GM12878 (cell line): ENCODE results near the gene FBXL14. TPM values are rescaled to one million over a fixed set of nuclear protein-coding genes. Genes with fewer than 3 reads are reported as not detected.

Experiments
- ATAC-seq: fragments of 200-7000 bp; cut with Tn5 transposase; 3 replicates; pipeline ENCODE4 v1.9.1; 2020; ENCODE audit warnings: mild to moderate bottlenecking, moderate library complexity
- BruUV-seq: library from RNA; stranded (reverse); fragments of 400-500 nt; replicated peaks from 2 replicates; lab custom pipeline; 2021; lab: Mats Ljungman, UMichigan
- CTCF ChIA-PET: fragments of 300-600 bp; sonication (Branson Sonifier 250); formaldehyde crosslinking; extraction: SDS; loops from one replicate; lab custom pipeline; 2021; ENCODE audit warnings: inconsistent platforms; lab: Yijun Ruan, JAX
- POLR2A ChIA-PET: fragments of 350-600 bp; formaldehyde crosslinking; extraction: SDS; loops from one replicate; lab custom pipeline; 2021; ENCODE audit warnings: inconsistent platforms; lab: Charles Lee
- RAD21 ChIA-PET: fragments of 300-600 bp; sonication (Branson Sonifier 250); formaldehyde crosslinking; loops from one replicate; lab custom pipeline; 2023; ENCODE audit warnings: antibody characterized with exemption; ENCODE audit not compliant: unreplicated experiment; lab: Charles Lee
- SMC1A ChIA-PET: fragments of 300-600 bp; sonication (Branson Sonifier 250); formaldehyde crosslinking; loops from one replicate; lab custom pipeline; 2023; ENCODE audit not compliant: unreplicated experiment, uncharacterized antibody; lab: Charles Lee
- DNase-seq: peaks from one replicate; pipeline ENCODE4 v3.0.0-alpha.2; 2011; ENCODE audit warnings: low read depth, low spot score
- FAIRE-seq: peaks from 3 replicates; lab custom pipeline; 2011; peaks lifted over from hg19 to GRCh38; lab: Jason Lieb, UNC
- H2AFZ ChIP-seq: 2 replicates; pipeline ENCODE4 v1.6.0; 2011; ENCODE audit warnings: low read depth, low read length, control low read depth; ENCODE audit not compliant: control insufficient read depth
- H3K27ac ChIP-seq: 2 replicates; pipeline ENCODE4 v1.5.1; 2011; ENCODE audit warnings: control low read depth; ENCODE audit not compliant: control insufficient read depth, insufficient read depth
- H3K27me3 ChIP-seq, 2 experiments: replicated peaks in 1 of 2; 2 replicates each; pipeline versions ENCODE4 v1.6.0 to v1.6.1; 2011; ENCODE audit warnings: low read length in 1 of 2; ENCODE audit not compliant: control insufficient read depth in 2 of 2, insufficient read depth in 2 of 2
- H3K36me3 ChIP-seq, 2 experiments: 2 replicates each; pipeline ENCODE4 v1.5.1; 2011; ENCODE audit warnings: low read length in 1 of 2; ENCODE audit not compliant: control insufficient read depth in 2 of 2, insufficient read depth in 2 of 2
- H3K4me1 ChIP-seq: 2 replicates; pipeline ENCODE4 v1.6.1; 2011; ENCODE audit warnings: mild to moderate bottlenecking, low read length, moderate library complexity, mixed read lengths; ENCODE audit not compliant: control insufficient read depth, insufficient read depth
- H3K4me2 ChIP-seq: 2 replicates; pipeline ENCODE4 v1.6.0; 2011; ENCODE audit warnings: control low read depth; ENCODE audit not compliant: control insufficient read depth, insufficient read depth
- H3K4me3 ChIP-seq: fragments of 200-600 bp; sonication (generic); 2 replicates; pipeline ENCODE4 v1.5.1; 2016
- H3K79me2 ChIP-seq: 2 replicates; pipeline ENCODE4 v1.6.0; 2011; ENCODE audit warnings: low read length; ENCODE audit not compliant: control insufficient read depth, insufficient read depth
- H3K9ac ChIP-seq: 2 replicates; pipeline ENCODE4 v1.8.0; 2011; ENCODE audit warnings: low read length, control low read depth, mixed read lengths; ENCODE audit not compliant: control insufficient read depth, insufficient read depth
- H3K9me3 ChIP-seq: replicated peaks from 3 replicates; pipeline ENCODE4 v1.5.1; 2011; ENCODE audit warnings: mild to moderate bottlenecking, low read length; ENCODE audit not compliant: control insufficient read depth, insufficient read depth
- H4K20me1 ChIP-seq: 2 replicates; pipeline ENCODE4 v1.6.0; 2011; ENCODE audit not compliant: control insufficient read depth, insufficient read depth
- ASH2L ChIP-seq: fragments of 300-600, 200-600 bp; sonication (generic); IDR thresholded peaks from 2 replicates; pipeline ENCODE4 v1.6.1; 2017; ENCODE audit warnings: low read depth, mild to moderate bottlenecking, borderline replicate concordance
- CHD4 ChIP-seq: fragments of 200-600 bp; sonication (generic); IDR thresholded peaks from 2 replicates; pipeline ENCODE4 v1.6.1; 2016; ENCODE audit warnings: mild to moderate bottlenecking
- EGR1 ChIP-seq, 2 experiments: IDR thresholded peaks; 1 replicate in 1 of 2; 2 replicates in 1 of 2; pipeline ENCODE4 v1.6.1; 2011 to 2012; ENCODE audit warnings: low read depth in 2 of 2, low read length in 2 of 2, borderline replicate concordance in 1 of 2, mild to moderate bottlenecking in 1 of 2, moderate library complexity in 1 of 2
- HCFC1 ChIP-seq: fragments of 150-350 bp; IDR thresholded peaks from 2 replicates; pipeline ENCODE4 v1.6.1; 2014; ENCODE audit warnings: low read length
- JUNB ChIP-seq: IDR thresholded peaks from 2 replicates; pipeline ENCODE4 v1.6.1; 2016; ENCODE audit warnings: antibody characterized with exemption, mild to moderate bottlenecking
- MEF2B ChIP-seq: fragments of 450-650 bp; IDR thresholded peaks from 2 replicates; pipeline ENCODE4 v1.6.1; 2018; ENCODE audit warnings: mild to moderate bottlenecking, moderate library complexity; ENCODE audit not compliant: partially characterized antibody, poor library complexity, severe bottlenecking
- NR2C2 ChIP-seq: IDR thresholded peaks from 2 replicates; pipeline ENCODE4 v1.6.1; 2011; ENCODE audit warnings: borderline replicate concordance, low read depth; ENCODE audit not compliant: control insufficient read depth, insufficient read length
- POLR2AphosphoS2 ChIP-seq: IDR thresholded peaks from 2 replicates; pipeline ENCODE4 v1.6.1; 2011; ENCODE audit warnings: low read depth, mild to moderate bottlenecking, low read length, improper control_type of control experiment, moderate library complexity
- SMAD1 ChIP-seq: fragments of 450-650 bp; IDR thresholded peaks from 2 replicates; pipeline ENCODE4 v1.6.1; 2018; ENCODE audit warnings: mild to moderate bottlenecking, low read depth; ENCODE audit not compliant: partially characterized antibody
- SP1 ChIP-seq: IDR thresholded peaks from one replicate; pipeline ENCODE4 v1.6.1; 2011; ENCODE audit warnings: low read depth, low read length
- SREBF1 ChIP-seq: IDR thresholded peaks from 2 replicates; pipeline ENCODE4 v1.6.1; 2012; ENCODE audit warnings: mild to moderate bottlenecking, low read length
- USF2 ChIP-seq: IDR thresholded peaks from 2 replicates; pipeline ENCODE4 v1.6.1; 2011; ENCODE audit warnings: low read depth, low read length, improper control_type of control experiment, borderline replicate concordance
- ZNF384 ChIP-seq: IDR thresholded peaks from 2 replicates; pipeline ENCODE4 v1.6.1; 2012; ENCODE audit warnings: low read depth, mild to moderate bottlenecking, low read length, improper control_type of control experiment, borderline replicate concordance
- WGBS: methylation state at CpG from one replicate; pipeline ENCODE4 v1.1.6; 2016; ENCODE audit warnings: low lambda C conversion rate; ENCODE audit not compliant: insufficient replicate concordance, insufficient coverage; ENCODE audit errors: missing lambda C conversion rate; 5-methylcytosine and 5-hydroxymethylcytosine counted together
- in situ Hi-C: fragments of 300-500 bp; cut with MboI; formaldehyde crosslinking; loops from 9 replicates; pipeline ENCODE4 v1.14.3; 2018; ENCODE audit warnings: mixed read lengths
- intact Hi-C: fragments of 100-400 bp; cut with micrococcal nuclease; formaldehyde crosslinking; loops from one replicate; pipeline ENCODE4 v1.14.2; 2022; ENCODE audit not compliant: unreplicated experiment
- polyA plus RNA-seq, 11 experiments: library from polyadenylated mRNA; depleted of rRNA in 4 of 11; unstranded in 6 of 11; stranded (reverse) in 5 of 11; fragments of >200 nt; fragmentation: Nextera tagmentation in 4 of 11; fragmentation: Illumina TruSeq in 1 of 11; extraction: Ambion mirVana in 4 of 11; extraction: Trizol in 1 of 11; gene quantifications; 1 replicate in 1 of 11; 2 replicates in 10 of 11; pipeline versions ENCODE4 v1.2.1 to v1.2.3, GENCODE V29; 2011 to 2016; ENCODE audit warnings: inconsistent platforms in 2 of 11, missing spikeins in 2 of 11, low read depth in 1 of 11
- total RNA-seq, 4 experiments: library from RNA; depleted of rRNA in 3 of 4; stranded (reverse); fragments of >200 nt in 3 of 4; fragmentation: Illumina TruSeq in 1 of 4; extraction: Trizol in 1 of 4; gene quantifications; 2 replicates each; pipeline versions ENCODE4 v1.2.1 to v1.2.3, GENCODE V29; 2013 to 2021
- TF ChIP-seq, protein P1 (sequence below): IDR thresholded peaks from 2 replicates; pipeline ENCODE4 v1.6.1; 2011; ENCODE audit warnings: borderline replicate concordance, low read depth, mild to moderate bottlenecking, moderate library complexity, mixed read lengths, low read length; ENCODE audit not compliant: insufficient read depth; ENCODE audit errors: extremely low read length

Gene FBXL14
- total and polyA plus RNA-seq, 10 of the 15 experiments (the other 5 are each of a cell fraction or from before 2014, with no cell fraction given), result 0.44 to 19.0 (median 2.9) TPM

DNA sequence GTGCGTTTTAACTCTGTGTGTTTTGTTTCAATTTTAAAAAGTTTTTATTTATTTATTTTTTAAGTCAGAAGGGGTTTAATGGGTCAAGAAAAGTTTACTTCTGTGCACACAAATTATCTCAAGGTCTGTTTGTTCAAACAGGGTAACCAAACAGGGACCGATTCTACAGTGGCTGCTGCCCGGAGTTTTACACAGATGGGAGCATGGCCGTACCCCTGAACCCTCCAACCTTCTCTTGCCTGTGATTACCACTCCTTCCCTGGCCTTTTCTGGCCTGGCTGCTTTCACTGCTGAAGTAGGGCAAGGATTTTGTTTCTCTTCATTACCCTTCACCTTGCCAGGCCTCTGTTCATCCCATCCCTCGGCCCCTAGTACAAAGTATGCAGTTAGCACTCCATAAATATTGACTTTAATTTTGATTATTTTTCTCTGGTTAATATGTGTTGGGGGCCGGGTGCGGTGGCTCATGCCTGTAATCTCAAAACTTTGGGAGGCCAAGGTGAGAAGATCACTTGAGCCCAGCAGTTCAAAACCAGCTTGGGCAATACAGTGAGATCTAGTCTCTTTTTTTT is 15.8 kb upstream of the FBXL14 start:
- WGBS, result 99% methylated on average over 7 of the region's 7 CpGs
- Histone ChIP-seq H3K4me1 (peaks cover 27% of the 10 kb centered on the region), H2AFZ (no peak overlapping the region), H3K27ac (no peak overlapping the region), H4K20me1 (no peaks in the 10 kb centered on the region), H3K9ac (no peak overlapping the region), H3K36me3 (no peaks in the 10 kb centered on the region), H3K4me2 (no peak overlapping the region), H3K27me3 (no peaks in the 10 kb centered on the region), H3K79me2 (no peaks in the 10 kb centered on the region), H3K9me3 (no peaks in the 10 kb centered on the region), H3K4me3 (no peak overlapping the region)
- BruUV-seq, result no TSS peak
- DNase-seq, result no peak
- no peak for ATAC-seq
- ChIA-PET SMC1A (interaction anchor here (1.0 kb wide), 1 partner anchor 492 kb away, joined by 3 read pairs; no protein-coding TSS in a partner anchor), RAD21 (no interaction called here), CTCF (interaction anchor here (0.6 to 1.3 kb wide), 2 partner anchors 20 to 139 kb away, joined by 3 to 5 read pairs; partner anchors contain the start of gene WNT5B), POLR2A (no interaction called here)
- no peak for FAIRE-seq
- in situ Hi-C loops (no loop called here), intact Hi-C loops (no loop called here)
- TF ChIP-seq CHD4, result no peak
- no peak for TF ChIP-seq ASH2L

- no peak overlapping the region for H3K9ac ChIP-seq
- POLR2A ChIA-PET, result no interaction called here
- no peaks in the 10 kb centered on the region for H3K27me3 ChIP-seq
- RAD21 ChIA-PET, result interaction anchor here (1.0 kb wide), 1 partner anchor 16 kb away, joined by 3 read pairs; no protein-coding TSS in a partner anchor
- in situ Hi-C loops (no loop called here), intact Hi-C loops (no loop called here)
- no peak for ATAC-seq
- H2AFZ ChIP-seq, result no peak overlapping the region
- no TSS peak for BruUV-seq
- CTCF ChIA-PET, result interaction anchor here (0.8 to 1.5 kb wide), 2 partner anchors 491 to 493 kb away, joined by 3 to 10 read pairs; no protein-coding TSS in a partner anchor
- no peak for FAIRE-seq
- 39% methylated on average over 5 of the region's 5 CpGs for WGBS
- no peak overlapping the region for H3K27ac ChIP-seq
- H4K20me1 ChIP-seq, result no peaks in the 10 kb centered on the region
- no peaks in the 10 kb centered on the region for H3K36me3 ChIP-seq
- DNase-seq, result no peak
- no peaks in the 10 kb centered on the region; the same call in 1 of the 2 replicates for H3K79me2 ChIP-seq
- SMC1A ChIA-PET, result interaction anchor here (1.2 kb wide), 1 partner anchor 491 kb away, joined by 4 read pairs; no protein-coding TSS in a partner anchor
- no peak overlapping the region for H3K4me3 ChIP-seq
- H3K9me3 ChIP-seq, result no peaks in the 10 kb centered on the region
- no peak overlapping the region for H3K4me2 ChIP-seq
- H3K4me1 ChIP-seq, result peaks cover 40% of the 10 kb centered on the region
- TF ChIP-seq SP1, result no peak
- no peak for TF ChIP-seq SREBF1
- no peak for TF ChIP-seq EGR1 (IDR thresholded peaks at IDR 0.05; ENCODE audit: borderline replicate concordance in 1 of 2, low read depth in 2 of 2, low read length in 2 of 2)
- TF ChIP-seq NR2C2, result no peak
- no peak for TF ChIP-seq POLR2AphosphoS2
- no peak for TF ChIP-seq USF2
- TF ChIP-seq, protein P1, sequence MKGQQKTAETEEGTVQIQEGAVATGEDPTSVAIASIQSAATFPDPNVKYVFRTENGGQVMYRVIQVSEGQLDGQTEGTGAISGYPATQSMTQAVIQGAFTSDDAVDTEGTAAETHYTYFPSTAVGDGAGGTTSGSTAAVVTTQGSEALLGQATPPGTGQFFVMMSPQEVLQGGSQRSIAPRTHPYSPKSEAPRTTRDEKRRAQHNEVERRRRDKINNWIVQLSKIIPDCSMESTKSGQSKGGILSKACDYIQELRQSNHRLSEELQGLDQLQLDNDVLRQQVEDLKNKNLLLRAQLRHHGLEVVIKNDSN, result no peak
- no peak for TF ChIP-seq HCFC1
- TF ChIP-seq JUNB, result no peak
- no peak for TF ChIP-seq MEF2B
- no peak for TF ChIP-seq SMAD1
- no peak for TF ChIP-seq ZNF384
These were observed 14.3 kb upstream of the FBXL14 start for GRCh38 chr12:1608713-1609119.
